Activated T-helper 9 cell treated with anti-CD3 and anti-CD28 coated beads, Interleukin-2, amount 50 U/mL, for 16 hours (primary cell): ENCODE results near the gene ADRA1B.

Experiments used
- DNase-seq: peaks from one replicate; pipeline ENCODE4 v3.0.0-alpha.2; 2020; ENCODE audit warnings: low read depth

The ADRA1B gene

GRCh38 chr5:159915904-159916840 lies at the start of gene ADRA1B:
ADRA1B (plus strand) TSS chr5:159916482; CDS start chr5:159916906, 424 bp downstream.
- DNase-seq, result peak; percentile 30

- DNase-seq, result no peak
Observed at GRCh38 chr5:159873680-159874079, 42.6 kb upstream of the ADRA1B start.

- no peak for DNase-seq
Observed at GRCh38 chr5:159874263-159874662, 42.0 kb upstream of the ADRA1B start.

- no peak for DNase-seq
Observed at GRCh38 chr5:159877016-159877415, 39.3 kb upstream of the ADRA1B start.

- no peak for DNase-seq
Observed at GRCh38 chr5:159877894-159878448, 38.3 kb upstream of the ADRA1B start.

- no peak for DNase-seq
Observed at GRCh38 chr5:159878988-159879471, 37.3 kb upstream of the ADRA1B start.

GRCh38 chr5:159880676-159881075 lies 35.6 kb upstream of the ADRA1B start:
- no peak for DNase-seq

- DNase-seq, result no peak
Observed at GRCh38 chr5:159881967-159882366, 34.3 kb upstream of the ADRA1B start.

- DNase-seq, result no peak
Observed at GRCh38 chr5:159883522-159883950, 32.7 kb upstream of the ADRA1B start.

GRCh38 chr5:159884917-159885620 lies 31.2 kb upstream of the ADRA1B start:
- no peak for DNase-seq

GRCh38 chr5:159886296-159886695 lies 30.0 kb upstream of the ADRA1B start:
- no peak for DNase-seq

- no peak for DNase-seq
Observed at GRCh38 chr5:159887050-159887449, 29.2 kb upstream of the ADRA1B start.

GRCh38 chr5:159888860-159889259 lies 27.4 kb upstream of the ADRA1B start:
- no peak for DNase-seq

- no peak for DNase-seq
Observed at GRCh38 chr5:159890141-159890540, 26.1 kb upstream of the ADRA1B start.

- no peak for DNase-seq
Observed at GRCh38 chr5:159891371-159891770, 24.9 kb upstream of the ADRA1B start.

- DNase-seq, result no peak
Observed at GRCh38 chr5:159893040-159893695, 23.1 kb upstream of the ADRA1B start.

GRCh38 chr5:159894149-159894720 lies 22.0 kb upstream of the ADRA1B start:
- DNase-seq, result no peak

- DNase-seq, result no peak
Observed at GRCh38 chr5:159897786-159898393, 18.4 kb upstream of the ADRA1B start.

GRCh38 chr5:159899067-159900049 lies 16.9 kb upstream of the ADRA1B start:
- DNase-seq, result no peak

GRCh38 chr5:159901308-159901707 lies 15.0 kb upstream of the ADRA1B start:
- no peak for DNase-seq
